K562 (cell line): ENCODE measurements around the gene TSSK6. TPM values are rescaled to one million over a fixed set of nuclear protein-coding genes. Genes with fewer than 3 reads are reported as not detected.

Source experiments
- ETV5 ChIP-seq: sonication (generic); formaldehyde crosslinking; IDR thresholded peaks from 2 replicates; pipeline ENCODE4 v1.4.0; 2020; ENCODE audit warnings: low read depth, mild to moderate bottlenecking, missing genetic modification reagents
- IFI16 ChIP-seq: fragments of 250-450 bp; sonication (Bioruptor Pico); IDR thresholded peaks from 2 replicates; pipeline ENCODE4 v2.1.2; 2022; ENCODE audit warnings: mild to moderate bottlenecking, inconsistent platforms
- L3MBTL2 ChIP-seq: fragments of 450-650 bp; IDR thresholded peaks from 2 replicates; pipeline ENCODE4 v1.6.1; 2016; ENCODE audit warnings: mild to moderate bottlenecking, moderate library complexity
- MAZ ChIP-seq, 2 experiments: fragments of 450-650 bp in 1 of 2; sonication (generic) in 1 of 2; formaldehyde crosslinking; IDR thresholded peaks in 1 of 2; conservative IDR thresholded peaks in 1 of 2; 2 replicates each; pipeline versions ENCODE4 v1.4.0 to v1.5.0; 2020; ENCODE audit warnings: mild to moderate bottlenecking in 1 of 2, missing genetic modification reagents in 1 of 2
- MIER1 ChIP-seq: fragments of 450-650 bp; IDR thresholded peaks from 2 replicates; pipeline ENCODE4 v1.6.1; 2016; ENCODE audit warnings: antibody characterized with exemption, mild to moderate bottlenecking, low read depth
- NR2C2 ChIP-seq, 2 experiments: fragments of 200-800 bp in 1 of 2; sonication (Bioruptor generic) in 1 of 2; sonication (generic) in 1 of 2; formaldehyde crosslinking in 1 of 2; IDR thresholded peaks; 2 replicates each; pipeline versions ENCODE4 v1.6.1 to v1.8.0; 2016 to 2022; ENCODE audit warnings: mild to moderate bottlenecking in 1 of 2, missing compliant biosample characterization in 1 of 2, missing genetic modification characterization in 1 of 2, missing genetic modification reagents in 1 of 2
- SIN3B ChIP-seq: fragments of 450-650 bp; IDR thresholded peaks from 2 replicates; pipeline ENCODE4 v1.6.1; 2017; ENCODE audit warnings: low read depth, mild to moderate bottlenecking, moderate library complexity
- SRF ChIP-seq, 2 experiments: fragments of 250-450, 450-650 bp in 1 of 2; sonication (Bioruptor Pico) in 1 of 2; sonication (generic) in 1 of 2; formaldehyde crosslinking; IDR thresholded peaks; 2 replicates each; pipeline versions ENCODE4 v1.5.0 to v1.5.1; 2020 to 2022; ENCODE audit warnings: mild to moderate bottlenecking in 1 of 2, missing genetic modification reagents in 1 of 2
- TAF1 ChIP-seq: IDR thresholded peaks from 2 replicates; pipeline ENCODE4 v1.6.1; 2011; ENCODE audit warnings: mild to moderate bottlenecking, low read length, moderate library complexity; ENCODE audit not compliant: insufficient read depth, control insufficient read depth, severe bottlenecking; ENCODE audit errors: extremely low read depth
- TCF7 ChIP-seq: sonication (generic); IDR thresholded peaks from 2 replicates; pipeline ENCODE4 v1.6.1; 2016; ENCODE audit warnings: antibody characterized with exemption, borderline replicate concordance
- XRCC4 ChIP-seq: IDR thresholded peaks from one replicate; pipeline ENCODE4 v1.6.1; 2011; ENCODE audit not compliant: insufficient read depth, insufficient read length; ENCODE audit errors: extremely low read depth
- ZNF695 ChIP-seq: fragments of 450-650 bp; formaldehyde crosslinking; IDR thresholded peaks from 2 replicates; pipeline ENCODE4 v1.4.0; 2020; ENCODE audit warnings: mild to moderate bottlenecking, moderate library complexity
- polyA plus RNA-seq, 8 experiments: library from polyadenylated mRNA; depleted of rRNA in 4 of 8; stranded (reverse) in 5 of 8; unstranded in 3 of 8; fragments of >200 nt; fragmentation: Nextera tagmentation in 2 of 8; fragmentation: Illumina TruSeq in 1 of 8; extraction: Ambion mirVana in 2 of 8; extraction: Trizol in 1 of 8; gene quantifications; 2 replicates each; pipeline versions ENCODE4 v1.2.1 to v1.2.3, GENCODE V29; 2011 to 2014; ENCODE audit warnings: inconsistent platforms in 1 of 8, missing spikeins in 1 of 8
- total RNA-seq, 7 experiments: library from RNA; depleted of rRNA in 6 of 7; stranded (reverse); fragments of >200 nt in 6 of 7; fragmentation: Illumina TruSeq in 2 of 7; extraction: Trizol in 2 of 7; gene quantifications; 2 replicates each; pipeline versions ENCODE4 v1.2.1 to v1.2.3, GENCODE V29; 2011 to 2021; ENCODE audit warnings: low replicate concordance in 1 of 7
- TF ChIP-seq, protein P1 (sequence below): sonication (generic); formaldehyde crosslinking; IDR thresholded peaks from 2 replicates; pipeline ENCODE4 v1.8.0; 2022; ENCODE audit warnings: mild to moderate bottlenecking, missing genetic modification reagents
- TF ChIP-seq, protein P2 (sequence below): fragments of 250-450 bp; sonication (Bioruptor Pico); IDR thresholded peaks from 2 replicates; pipeline ENCODE4 v1.9.0; 2021; ENCODE audit warnings: mild to moderate bottlenecking, inconsistent platforms
- TF ChIP-seq, protein P3 (sequence below): fragments of 250-450 bp; sonication (Bioruptor Pico); IDR thresholded peaks from 2 replicates; pipeline ENCODE4 v1.4.0; 2020; ENCODE audit warnings: mild to moderate bottlenecking, moderate library complexity, borderline replicate concordance

TSSK6 gene
- total and polyA plus RNA-seq, 9 of the 15 experiments (the other 6 are each of a cell fraction or from before 2014, with no cell fraction given), result 0.21 to 2.6 (median 1.5) TPM; not detected in 3

DNA sequence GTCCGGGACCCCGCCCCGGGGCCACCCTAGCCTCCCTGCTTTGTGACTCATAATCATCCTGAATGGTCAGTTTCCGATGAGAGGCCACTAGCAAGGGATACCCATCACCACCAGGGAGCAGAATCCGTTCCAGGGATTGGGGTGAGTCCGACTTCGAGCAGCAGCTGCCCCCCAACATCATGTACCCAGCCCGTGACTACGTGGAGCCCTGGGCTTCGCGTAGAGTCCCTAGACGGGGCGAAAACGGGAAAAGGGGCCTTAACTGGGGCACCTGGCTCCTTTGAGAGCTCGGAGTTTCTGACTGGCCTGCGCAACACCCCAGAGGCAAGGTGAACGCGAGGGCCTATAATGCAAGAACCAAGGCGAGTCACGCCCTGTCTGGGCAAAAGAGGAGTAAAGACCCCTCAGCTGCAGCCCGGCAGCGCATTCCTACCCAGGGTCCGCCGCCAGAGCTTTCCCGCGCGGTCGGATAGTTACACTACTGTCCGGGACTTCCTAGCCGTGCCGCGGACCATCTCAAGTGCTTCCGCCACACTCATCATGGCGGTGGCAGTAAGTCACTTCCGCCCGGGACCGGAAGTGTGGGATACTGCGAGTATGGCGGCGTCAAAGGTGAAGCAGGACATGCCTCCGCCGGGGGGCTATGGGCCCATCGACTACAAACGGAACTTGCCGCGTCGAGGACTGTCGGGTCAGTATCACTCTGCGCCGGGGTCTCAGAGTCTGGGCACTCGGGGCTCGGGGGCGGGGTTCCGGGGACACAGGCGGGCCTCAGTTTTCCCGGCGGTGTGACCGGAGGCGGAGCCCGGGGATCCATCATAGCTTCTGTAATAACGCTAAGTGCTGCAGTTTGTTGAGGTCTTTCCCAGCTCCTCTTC lies 533 bp upstream of the TSSK6 start, which contains the start of gene NDUFA13 (continued):
- TF ChIP-seq, protein P1, sequence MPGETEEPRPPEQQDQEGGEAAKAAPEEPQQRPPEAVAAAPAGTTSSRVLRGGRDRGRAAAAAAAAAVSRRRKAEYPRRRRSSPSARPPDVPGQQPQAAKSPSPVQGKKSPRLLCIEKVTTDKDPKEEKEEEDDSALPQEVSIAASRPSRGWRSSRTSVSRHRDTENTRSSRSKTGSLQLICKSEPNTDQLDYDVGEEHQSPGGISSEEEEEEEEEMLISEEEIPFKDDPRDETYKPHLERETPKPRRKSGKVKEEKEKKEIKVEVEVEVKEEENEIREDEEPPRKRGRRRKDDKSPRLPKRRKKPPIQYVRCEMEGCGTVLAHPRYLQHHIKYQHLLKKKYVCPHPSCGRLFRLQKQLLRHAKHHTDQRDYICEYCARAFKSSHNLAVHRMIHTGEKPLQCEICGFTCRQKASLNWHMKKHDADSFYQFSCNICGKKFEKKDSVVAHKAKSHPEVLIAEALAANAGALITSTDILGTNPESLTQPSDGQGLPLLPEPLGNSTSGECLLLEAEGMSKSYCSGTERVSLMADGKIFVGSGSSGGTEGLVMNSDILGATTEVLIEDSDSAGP, result no peak
- TF ChIP-seq MAZ (CRISPR knock-in tag; conservative IDR thresholded peaks at IDR 0.05 in 1 of 2, IDR thresholded peaks at IDR 0.05 in 1 of 2) (peak; percentile 55 to 67; a peak in 2 of 4 replicates), SRF (CRISPR knock-in tag; IDR thresholded peaks at IDR 0.05) (no peak), IFI16 (CRISPR knock-in tag) (no peak), ETV5 (CRISPR knock-in tag) (peak; percentile 93), MIER1 (no peak), TAF1 (peak; percentile 95), TCF7 (no peak), SIN3B (peak; percentile 60; the same call in 1 of the 2 replicates), ZNF695 (CRISPR knock-in tag) (no peak), NR2C2 (CRISPR knock-in tag; IDR thresholded peaks at IDR 0.05) (peak; percentile 95), NR2C2 (tag; IDR thresholded peaks at IDR 0.05) (peak; percentile 98), XRCC4 (peak; percentile 8), L3MBTL2 (peak; percentile 82)
- TF ChIP-seq, protein P2, sequence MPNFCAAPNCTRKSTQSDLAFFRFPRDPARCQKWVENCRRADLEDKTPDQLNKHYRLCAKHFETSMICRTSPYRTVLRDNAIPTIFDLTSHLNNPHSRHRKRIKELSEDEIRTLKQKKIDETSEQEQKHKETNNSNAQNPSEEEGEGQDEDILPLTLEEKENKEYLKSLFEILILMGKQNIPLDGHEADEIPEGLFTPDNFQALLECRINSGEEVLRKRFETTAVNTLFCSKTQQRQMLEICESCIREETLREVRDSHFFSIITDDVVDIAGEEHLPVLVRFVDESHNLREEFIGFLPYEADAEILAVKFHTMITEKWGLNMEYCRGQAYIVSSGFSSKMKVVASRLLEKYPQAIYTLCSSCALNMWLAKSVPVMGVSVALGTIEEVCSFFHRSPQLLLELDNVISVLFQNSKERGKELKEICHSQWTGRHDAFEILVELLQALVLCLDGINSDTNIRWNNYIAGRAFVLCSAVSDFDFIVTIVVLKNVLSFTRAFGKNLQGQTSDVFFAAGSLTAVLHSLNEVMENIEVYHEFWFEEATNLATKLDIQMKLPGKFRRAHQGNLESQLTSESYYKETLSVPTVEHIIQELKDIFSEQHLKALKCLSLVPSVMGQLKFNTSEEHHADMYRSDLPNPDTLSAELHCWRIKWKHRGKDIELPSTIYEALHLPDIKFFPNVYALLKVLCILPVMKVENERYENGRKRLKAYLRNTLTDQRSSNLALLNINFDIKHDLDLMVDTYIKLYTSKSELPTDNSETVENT, result peak; percentile 60; the same call in 1 of the 2 replicates
- TF ChIP-seq, protein P3, sequence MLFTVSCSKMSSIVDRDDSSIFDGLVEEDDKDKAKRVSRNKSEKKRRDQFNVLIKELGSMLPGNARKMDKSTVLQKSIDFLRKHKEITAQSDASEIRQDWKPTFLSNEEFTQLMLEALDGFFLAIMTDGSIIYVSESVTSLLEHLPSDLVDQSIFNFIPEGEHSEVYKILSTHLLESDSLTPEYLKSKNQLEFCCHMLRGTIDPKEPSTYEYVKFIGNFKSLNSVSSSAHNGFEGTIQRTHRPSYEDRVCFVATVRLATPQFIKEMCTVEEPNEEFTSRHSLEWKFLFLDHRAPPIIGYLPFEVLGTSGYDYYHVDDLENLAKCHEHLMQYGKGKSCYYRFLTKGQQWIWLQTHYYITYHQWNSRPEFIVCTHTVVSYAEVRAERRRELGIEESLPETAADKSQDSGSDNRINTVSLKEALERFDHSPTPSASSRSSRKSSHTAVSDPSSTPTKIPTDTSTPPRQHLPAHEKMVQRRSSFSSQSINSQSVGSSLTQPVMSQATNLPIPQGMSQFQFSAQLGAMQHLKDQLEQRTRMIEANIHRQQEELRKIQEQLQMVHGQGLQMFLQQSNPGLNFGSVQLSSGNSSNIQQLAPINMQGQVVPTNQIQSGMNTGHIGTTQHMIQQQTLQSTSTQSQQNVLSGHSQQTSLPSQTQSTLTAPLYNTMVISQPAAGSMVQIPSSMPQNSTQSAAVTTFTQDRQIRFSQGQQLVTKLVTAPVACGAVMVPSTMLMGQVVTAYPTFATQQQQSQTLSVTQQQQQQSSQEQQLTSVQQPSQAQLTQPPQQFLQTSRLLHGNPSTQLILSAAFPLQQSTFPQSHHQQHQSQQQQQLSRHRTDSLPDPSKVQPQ (CRISPR knock-in tag), result no peak
